GM19452 (cell line): ENCODE measurements around the gene FZR1.
"Not testable (repeated sequence)": the region's sequence is repeated elsewhere in the genome, so short reads cannot be mapped to it uniquely, and the experiment has no call there.

Experiments used
- ATAC-seq: cut with Tn5 transposase; IDR thresholded peaks from one replicate; pipeline ENCODE4 v1.9.1; 2021; ENCODE audit not compliant: unreplicated experiment

Gene FZR1

DNA sequence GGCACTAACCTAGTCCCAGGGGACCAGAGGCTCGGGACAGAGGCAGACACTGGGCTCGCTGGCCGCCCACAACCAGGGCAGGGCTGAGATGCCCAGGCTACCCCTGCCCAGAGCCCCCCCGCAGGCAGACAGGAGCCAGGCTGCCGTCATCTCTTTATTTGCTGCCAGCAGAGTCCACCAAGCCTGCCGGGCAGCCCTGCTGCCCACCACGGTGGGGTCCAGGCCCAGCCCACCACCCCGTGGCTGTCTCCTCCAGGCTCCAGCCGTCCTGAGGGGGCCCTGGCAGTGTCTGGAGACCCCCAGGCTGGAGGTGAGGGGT lies 37.9 kb downstream of the FZR1 start:
- ATAC-seq = no peak

DNA sequence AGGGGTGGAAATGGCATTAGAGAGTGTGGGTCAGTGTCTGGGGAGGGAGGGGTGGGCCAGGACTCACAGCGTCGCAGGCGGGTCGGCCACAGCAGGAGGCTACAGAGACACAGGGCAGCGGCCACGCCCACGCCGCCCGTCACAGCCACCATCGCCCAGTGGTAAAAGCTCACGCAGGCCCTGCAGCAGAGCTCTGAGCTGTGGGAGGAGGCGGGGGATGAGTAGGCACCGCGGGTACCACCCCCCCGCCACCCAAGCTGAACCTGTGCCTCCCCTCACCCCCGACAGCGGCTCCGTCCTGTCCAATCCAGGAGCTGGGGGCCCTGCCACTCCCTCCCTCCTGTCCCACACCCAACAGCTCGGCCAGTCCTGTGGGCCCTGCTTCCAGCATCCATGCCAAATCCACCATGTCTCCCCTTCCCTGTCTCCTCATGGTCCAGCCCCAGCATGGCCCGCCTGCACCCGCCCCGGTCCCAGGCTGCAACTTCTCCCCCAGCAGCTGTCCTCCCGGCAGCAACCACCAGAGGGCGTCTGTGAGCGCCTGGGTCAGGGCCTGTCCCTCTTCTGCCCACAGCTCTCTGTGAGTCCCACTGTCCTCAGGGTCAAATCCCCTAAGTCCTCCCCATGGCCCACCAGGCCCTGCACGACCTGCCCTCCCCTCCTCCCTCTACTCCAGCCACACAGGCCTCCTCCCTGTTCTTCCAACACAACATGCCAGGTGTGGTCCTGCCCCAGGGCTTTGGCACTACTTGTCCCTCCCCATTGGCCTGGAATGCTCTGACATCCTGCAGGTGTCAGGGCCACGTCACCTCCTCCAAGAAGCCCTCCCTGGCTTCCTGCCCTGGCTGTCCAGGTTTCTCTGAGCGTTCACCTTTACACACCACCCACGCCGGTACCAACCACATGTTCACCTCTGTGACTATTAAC lies 38.9 kb downstream of the FZR1 start:
- ATAC-seq = no peak

DNA sequence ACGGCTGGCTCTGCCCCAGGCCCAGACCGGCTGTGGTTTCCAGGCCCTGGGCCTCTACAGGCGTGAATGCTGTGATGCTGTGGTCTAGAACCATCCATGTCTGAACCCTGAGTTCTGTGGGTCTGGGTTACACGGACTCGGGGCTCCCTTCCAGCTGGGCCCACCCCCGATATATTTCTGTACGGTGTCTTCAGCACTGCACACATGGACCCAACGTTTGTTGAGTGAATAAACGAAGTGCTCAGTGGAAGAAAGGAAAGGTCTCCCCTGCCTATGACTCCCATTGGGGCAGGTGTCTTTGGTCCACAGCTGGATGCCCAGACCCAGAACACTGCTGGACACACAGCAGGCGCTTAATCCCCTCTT lies 39.5 kb downstream of the FZR1 start:
- no peak for ATAC-seq

DNA sequence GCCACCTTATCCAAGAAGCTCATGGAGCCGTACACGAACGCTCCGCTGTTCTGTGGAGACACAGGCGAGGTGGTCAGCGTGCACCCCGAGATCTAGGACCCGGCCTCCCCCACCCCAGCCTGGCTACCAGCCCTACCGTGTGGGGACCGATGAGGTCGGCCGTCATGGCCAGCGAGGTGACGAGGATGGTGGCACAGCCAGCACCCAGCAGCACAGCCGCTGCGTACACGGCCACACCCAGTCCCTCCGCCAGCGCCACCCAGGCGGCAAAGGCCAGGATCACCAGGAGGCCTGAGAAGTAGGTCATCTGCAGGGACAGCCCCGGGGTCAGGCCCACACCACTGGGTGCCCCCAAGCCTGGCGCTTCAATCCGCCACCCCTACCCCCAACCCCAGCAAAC lies 40.0 kb downstream of the FZR1 start:
- no peak for ATAC-seq

DNA sequence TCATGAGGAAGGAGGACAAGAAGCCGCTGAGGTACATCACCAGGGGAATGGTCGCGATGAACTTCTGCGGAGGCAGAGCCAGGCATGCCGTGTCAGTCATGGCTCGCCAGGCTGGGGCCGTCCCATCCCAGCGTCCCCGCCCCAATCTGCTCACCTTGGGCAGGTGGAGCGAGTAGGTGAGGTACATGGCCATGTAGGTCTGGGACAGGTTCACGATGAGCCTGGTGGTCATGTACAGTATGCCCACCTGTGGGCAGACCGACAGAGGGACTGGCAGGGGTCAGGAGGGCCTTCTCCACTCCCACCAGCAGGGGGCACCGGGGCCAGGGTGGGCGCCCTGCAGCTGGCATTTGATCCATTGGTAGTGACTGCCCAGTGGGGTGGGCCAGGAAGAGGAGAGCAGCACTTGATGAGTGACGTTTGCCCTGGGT lies 41.2 kb downstream of the FZR1 start:
- no peak for ATAC-seq

DNA sequence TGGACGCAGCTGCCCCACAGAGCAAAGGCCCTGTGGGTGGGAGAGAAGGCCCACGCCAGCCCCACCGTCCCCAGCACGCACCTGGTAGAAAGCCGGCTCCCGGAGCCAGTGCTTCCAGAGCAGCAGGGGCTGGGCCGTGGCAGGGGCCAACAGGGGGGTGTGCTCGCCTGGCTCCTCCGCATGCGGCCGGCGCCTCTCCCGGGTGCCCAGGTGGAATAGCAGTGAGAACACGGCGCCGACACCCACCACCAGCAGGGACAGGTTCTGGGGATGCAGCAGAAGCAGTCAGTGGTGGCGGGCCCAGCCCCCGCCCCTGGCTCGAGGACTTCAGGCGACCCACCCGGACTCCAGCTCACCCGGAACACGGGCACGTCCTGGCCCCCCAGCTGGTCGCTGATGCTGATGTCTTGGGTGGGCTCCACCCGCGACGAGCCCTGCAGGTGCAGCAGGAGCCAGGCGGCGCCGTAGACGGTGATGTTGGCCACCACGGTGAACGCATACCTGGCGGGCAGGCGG lies 41.7 kb downstream of the FZR1 start:
- ATAC-seq = no peak

DNA sequence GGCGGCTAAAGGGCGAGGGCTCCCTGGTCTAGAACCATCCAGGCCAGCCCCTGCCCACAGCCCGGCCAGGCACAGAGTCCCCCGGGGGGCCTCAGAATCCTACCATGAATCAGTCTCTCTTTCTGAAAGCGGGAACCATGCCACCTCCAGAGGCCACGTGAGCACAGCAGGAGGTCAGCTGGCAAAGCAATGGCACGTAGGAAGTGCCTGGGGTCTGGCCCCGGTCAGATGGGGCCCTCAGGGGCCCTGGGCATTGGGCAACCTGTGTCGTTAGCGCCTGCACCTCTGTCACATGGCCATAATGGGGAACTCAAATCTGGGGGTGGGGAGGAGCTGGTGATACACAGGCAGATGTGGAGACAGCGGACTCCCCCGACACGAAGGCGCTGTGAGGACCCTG lies 42.5 kb downstream of the FZR1 start:
- no peak for ATAC-seq

DNA sequence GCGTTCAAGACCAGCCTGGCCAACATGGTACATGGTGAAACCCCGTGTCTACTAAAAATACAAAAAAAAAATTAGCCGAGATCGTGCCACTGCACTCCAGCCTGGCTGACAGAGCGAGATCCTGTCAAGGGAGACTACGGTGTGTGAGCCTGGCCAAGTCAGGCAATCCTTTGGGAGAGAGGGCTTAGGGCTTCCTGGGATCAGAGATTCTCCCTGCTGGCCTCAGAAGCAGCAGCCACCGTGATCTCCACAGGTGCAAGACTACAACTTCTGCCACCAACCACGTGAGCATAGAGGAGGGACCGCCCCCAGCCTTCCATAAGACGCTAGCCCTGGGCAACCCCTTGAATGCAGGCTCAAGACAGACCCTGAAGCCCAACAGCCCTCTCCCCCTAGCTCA lies 43.7 kb downstream of the FZR1 start:
- no peak for ATAC-seq

DNA sequence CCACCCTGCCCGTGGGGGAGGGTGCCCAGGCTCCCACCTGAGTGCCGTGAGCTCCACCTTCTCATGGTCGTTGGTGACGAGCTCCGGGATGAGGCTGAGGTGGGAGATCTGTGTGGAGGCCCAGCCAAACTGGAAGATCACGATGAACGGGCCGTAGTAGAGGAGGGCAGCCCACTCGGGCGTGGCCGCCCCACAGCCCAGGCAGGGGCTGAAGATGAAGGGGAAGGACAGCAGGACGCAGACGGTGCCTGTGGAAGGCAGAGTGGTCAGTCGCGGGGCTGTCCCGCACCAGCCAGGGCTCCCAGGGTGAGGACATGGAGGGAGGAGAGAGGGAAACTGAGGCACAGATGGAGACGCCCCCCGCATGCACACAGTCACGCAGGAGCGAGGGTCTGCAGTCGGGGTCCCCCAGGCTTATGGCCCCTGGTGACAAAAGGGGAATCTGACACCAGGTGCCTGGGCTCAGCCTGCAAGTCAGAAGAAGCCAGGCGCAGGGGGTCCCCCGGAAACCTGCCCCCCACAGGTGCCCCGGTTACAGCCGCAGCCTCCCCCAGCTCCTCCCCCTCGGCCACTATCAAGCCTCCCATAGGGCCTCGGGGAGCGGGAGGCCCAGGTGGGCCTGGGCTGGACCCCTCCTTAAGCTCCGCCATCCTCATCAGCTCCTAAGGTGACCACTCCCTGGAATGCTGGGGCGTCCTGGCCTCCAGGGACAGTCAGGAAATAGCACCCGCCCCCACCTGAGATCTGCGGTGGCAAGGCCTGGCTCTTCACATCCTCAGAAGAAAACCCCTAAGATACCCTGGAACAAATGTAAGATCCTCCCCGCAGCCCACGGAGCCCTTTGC lies 45.1 kb downstream of the FZR1 start:
- ATAC-seq = no peak

DNA sequence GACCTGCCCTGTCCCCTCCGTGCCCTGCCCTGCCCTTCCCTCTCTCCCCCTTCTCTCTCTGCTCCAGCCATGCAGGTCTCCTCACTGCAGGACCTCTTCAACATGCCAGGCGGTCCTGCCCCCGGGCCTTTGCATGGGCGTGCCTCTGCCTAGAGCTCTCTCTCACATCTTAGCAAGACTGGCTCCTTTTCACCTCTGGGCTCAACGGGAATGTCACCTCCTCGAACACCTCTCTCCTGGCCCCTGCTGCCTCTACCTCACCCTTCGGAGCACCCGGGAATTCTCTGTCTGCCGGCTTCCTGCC lies 45.6 kb downstream of the FZR1 start:
- no peak for ATAC-seq

DNA sequence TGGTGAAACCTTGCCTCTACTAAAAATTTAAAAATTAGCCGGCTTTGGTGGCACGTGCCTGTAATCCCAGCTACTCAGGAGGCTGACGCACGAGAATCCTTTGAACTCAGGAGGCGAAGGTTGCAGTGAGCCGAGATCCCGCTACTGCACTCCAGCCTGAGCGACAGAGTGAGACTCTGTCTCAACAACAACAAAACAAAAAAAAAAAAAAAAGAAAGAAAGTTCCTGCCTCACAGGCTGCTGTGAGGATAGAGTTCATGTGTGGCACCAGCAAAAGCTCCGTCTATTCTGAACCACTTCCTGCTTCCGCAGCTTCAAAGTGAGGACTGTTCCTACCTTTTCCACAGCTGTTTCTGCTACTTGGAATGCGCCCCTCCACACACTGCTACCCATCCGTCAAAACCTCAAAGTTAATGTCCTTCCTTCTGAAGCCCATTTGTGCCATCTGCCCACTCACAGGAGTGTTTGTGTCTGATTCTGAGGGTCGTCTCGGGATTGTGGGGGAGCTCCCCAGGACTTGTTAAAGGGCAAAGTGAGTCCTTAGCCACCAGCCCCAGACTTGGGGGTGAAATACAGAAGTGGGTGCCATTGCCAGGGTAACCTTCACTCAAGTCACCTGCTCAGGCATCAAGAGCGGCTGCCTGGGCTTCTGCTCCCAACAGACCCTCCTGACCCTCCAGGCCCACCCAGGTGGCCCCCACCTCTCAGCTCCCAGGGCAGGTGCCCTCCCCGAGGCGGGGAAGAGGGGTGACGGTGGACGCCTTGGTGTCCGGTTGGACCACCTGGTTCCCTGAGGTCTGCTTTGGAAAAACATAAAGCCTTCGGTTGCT lies 48.4 kb downstream of the FZR1 start:
- ATAC-seq = no peak

DNA sequence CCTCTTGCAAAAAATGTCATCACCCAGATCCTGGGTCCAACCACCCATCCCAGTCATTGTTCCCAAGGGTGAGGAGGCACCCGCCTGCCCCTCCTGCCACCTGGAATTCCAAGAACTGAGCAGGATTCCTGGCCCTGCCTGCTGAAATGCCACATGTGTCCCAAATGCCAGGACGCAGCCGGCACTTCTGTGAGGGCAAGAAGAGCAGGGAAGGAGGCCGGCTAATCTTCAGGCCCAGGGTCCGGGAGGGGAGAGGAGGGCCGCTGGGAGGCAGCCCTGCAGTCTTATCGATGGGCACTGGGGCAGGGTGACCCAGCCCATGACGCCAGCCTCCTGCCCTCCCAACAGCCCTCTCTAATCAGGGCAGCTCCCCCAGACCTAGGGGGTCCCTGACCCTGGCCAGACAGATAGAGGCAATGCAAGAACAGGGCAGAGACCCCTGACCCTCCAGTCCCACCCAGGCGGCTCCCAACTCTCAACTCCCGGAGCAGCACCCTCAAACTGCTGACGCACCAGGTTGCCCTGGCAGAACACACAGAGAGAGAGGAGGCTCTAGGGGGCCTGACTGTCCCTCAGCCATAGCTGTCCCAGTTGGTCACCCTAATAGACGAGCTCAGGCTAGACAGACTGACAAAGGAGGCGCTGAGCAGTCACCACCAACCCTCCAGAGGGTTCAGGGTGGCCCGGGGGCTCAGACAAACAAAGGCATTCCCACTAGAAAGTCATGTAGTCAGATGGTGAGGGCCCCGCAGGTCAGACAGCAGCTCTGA lies 49.7 kb downstream of the FZR1 start:
- ATAC-seq = no peak

DNA sequence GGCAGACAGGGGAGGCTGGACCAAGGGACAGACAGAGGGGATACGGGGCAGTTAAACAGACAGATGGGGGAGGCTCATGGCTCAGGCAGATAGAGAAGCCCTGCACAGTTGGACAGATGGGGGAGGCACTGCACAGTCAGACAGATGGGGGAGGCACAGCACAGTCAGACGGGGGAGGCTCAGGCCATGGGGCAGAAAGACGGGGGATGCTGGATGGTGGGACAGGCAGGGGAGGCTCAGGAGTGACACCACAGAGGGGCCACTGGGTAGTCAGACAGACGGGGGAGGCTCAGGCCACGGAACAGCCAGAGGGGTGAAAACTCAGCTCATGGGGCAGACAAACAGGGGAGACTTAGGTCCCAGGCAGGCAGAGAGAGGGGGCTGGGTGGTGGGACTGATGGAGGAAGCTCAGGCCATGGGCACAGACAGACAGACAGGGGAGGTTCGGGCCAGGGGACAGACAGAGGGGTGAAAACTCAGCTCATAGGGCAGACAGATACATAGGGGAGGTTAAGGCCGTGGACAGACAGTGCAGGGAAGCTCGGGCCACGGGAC lies 50.4 kb downstream of the FZR1 start:
- ATAC-seq = no peak

DNA sequence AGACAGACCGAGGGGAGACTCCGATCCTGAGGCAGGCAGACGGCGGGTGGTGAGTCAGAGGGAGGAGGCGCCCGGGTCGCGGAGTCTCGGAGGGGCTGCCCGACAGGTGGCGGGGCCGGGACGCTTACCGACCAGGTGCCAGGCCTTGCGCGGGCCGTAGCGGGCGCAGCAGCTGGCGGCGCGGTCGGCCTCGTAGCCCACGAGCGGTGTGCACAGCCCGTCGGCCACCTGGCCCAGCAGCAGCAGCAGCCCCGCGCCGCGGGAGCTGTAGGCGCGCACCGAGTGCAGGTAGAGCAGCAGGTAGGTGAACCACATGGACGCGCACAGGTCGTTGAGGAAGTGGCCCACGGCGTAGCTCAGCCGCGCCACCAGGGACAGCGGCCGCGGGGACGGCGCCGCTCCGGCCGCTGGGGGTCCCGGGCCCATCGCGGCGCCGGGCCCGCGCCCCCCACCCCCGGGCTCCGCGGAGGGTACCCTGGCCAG lies 50.9 kb downstream of the FZR1 start:
- peak; percentile 22 for ATAC-seq

DNA sequence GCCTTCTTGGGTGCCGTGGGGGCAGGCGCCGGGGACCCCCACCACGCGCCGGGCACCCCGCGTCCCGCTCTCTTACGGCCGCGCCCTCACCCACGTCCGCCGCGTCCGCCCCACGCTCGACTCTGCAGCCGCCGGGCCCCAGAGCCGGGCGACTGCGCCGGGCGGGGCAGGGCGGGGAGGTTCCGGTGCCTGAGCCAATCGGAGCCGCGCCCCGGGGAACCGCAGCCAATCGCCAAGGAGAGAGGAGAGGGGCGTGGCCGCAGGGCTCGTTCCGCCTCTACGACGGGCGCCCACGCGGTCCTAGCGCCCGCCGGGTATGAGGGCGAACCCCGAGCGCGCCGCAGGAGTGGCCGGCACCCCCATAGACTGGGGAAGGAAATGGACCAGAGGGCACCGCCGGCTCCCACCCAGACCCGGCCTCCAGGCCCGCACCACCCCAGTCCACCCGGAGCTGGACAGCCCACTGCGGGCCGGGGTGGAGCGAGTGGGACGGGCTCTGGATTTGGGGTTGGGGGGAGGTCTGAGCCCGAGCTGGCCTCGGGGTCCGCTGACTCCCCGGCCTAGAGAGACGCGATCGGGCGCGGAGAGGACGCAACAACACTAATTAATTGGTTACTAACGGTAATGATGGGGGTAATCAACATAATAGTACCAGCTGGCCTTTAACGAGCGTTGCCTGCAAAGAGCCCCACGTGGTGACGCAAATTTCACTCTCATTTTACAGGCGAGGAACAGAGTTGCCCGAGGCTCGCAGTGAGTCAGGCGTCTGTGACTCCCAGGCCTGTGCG lies 51.5 kb downstream of the FZR1 start, which contains the start of gene MFSD12:
Gene MFSD12 (minus strand): TSS at position 126 of the 788 bp plus-strand sequence. CDS start 183 bp downstream, outside the sequence.
- ATAC-seq = peak; percentile 78

DNA sequence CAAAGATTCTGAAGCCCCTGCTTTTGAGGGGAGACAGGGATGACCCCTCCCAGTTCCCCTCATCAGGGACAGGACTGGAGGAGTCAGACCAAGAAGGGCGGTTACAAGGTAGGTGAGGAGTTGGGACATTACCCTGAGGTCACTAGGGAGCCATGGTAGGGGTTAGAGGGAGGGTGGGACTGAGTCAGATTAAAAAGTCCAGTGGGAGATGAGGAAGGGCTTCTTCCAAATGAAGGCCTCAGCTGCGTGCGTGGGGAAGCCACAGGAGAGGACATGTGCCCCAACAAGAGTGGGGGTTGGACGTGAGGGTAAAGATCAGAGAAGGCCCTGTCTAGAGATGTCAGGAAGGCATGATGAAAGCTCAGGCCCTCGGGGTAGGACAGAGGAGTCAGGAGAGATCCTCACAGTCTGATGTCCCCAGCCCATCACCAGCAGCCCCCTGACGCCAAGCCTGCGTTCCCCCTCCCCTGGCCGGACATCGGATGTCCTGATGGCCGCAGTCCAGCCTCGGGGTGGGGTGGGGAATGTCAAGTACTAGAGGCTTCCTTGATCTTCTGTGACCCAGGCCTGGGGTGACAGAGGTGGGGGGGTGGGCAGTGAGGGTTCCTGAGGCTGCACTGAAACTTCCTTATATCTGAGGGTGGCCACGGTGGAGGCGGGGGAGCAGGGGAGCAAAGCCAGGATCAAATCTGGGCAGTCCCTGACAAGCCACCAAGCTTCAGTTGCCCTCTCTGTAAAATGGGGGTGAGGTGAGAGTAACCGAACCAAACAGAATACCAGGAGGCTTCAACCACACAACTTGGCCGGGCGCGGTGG lies 57.8 kb downstream of the FZR1 start:
- ATAC-seq = no peak

DNA sequence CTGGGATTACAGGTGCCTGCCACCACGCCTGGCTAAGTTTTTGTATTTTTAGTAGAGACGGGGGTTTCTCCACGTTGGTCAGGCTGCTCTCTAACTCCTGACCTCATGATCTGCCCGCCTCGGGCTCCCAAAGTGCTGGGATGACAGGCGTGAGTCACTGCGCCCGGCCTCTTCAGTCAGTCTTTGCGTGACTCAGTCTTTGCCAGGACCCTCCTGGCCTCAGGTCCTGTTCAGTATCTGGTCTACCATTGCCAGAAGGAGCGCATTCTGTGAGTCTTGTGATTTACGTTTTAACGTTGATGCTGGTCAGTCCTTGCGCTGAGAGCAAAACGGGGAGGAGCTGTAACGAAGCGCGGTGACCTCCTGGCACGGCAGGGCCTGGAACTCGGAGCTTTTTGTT lies 59.0 kb downstream of the FZR1 start:
- ATAC-seq = no peak

DNA sequence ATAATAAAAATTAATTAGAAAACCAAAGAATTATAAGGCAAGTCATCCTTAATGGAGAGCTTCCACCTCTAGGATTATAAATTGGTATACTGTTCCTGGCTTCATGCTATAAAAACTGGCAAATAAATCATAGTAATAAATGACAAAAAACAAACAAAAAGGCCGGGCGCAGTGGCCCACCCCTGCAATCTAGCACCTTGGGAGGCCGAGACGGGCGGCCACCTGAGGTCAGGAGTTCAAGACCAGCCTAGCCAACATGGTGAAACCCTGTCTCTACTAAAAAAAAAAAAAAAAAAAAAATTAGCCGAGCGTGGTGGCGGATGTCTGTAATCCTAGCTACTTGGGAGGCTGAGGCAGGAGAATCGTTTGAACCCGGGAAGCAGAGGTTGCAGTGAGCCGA lies 63.9 kb downstream of the FZR1 start:
- not testable (repeated sequence) for ATAC-seq
